Neutrophil (primary cell): ENCODE results near the gene ZNF292.
A peak's percentile ranks its signal among the peaks of the same experiment; 100 is the strongest.

Source experiments
- H3K27ac ChIP-seq: fragments of 200-600 bp; sonication (generic); 2 replicates; pipeline ENCODE4 v1.5.1; 2016; ENCODE audit warnings: mild to moderate bottlenecking, moderate library complexity
- H3K27me3 ChIP-seq: fragments of 200-600 bp; sonication (generic); 2 replicates; pipeline ENCODE4 v1.6.0; 2016; ENCODE audit warnings: mild to moderate bottlenecking
- H3K36me3 ChIP-seq: fragments of 200-600 bp; sonication (generic); 2 replicates; pipeline ENCODE4 v1.5.1; 2017
- H3K4me1 ChIP-seq, 2 experiments: fragments of 200-600 bp in 1 of 2; sonication (generic) in 1 of 2; 1 replicate in 1 of 2; 2 replicates in 1 of 2; pipeline versions ENCODE4 v1.5.1 to v1.6.1; 2013 to 2016; ENCODE audit warnings: low read depth in 1 of 2, low read length in 1 of 2, mild to moderate bottlenecking in 1 of 2, moderate library complexity in 1 of 2; ENCODE audit not compliant: control insufficient read depth in 1 of 2, insufficient read depth in 1 of 2
- H3K4me3 ChIP-seq, 2 experiments: fragments of 200-600 bp in 1 of 2; sonication (generic) in 1 of 2; 1 replicate in 1 of 2; 2 replicates in 1 of 2; pipeline ENCODE4 v1.5.1; 2013 to 2016; ENCODE audit warnings: low read depth in 1 of 2, low read length in 1 of 2, mild to moderate bottlenecking in 1 of 2, moderate library complexity in 1 of 2
- H3K9me3 ChIP-seq: fragments of 200-600 bp; sonication (generic); 2 replicates; pipeline ENCODE4 v1.5.1; 2016
- TF ChIP-seq, protein P1 (sequence below): fragments of 200-600 bp; sonication (generic); IDR thresholded peaks from 2 replicates; pipeline ENCODE4 v1.5.1; 2016; ENCODE audit warnings: antibody characterized with exemption

The ZNF292 gene

DNA sequence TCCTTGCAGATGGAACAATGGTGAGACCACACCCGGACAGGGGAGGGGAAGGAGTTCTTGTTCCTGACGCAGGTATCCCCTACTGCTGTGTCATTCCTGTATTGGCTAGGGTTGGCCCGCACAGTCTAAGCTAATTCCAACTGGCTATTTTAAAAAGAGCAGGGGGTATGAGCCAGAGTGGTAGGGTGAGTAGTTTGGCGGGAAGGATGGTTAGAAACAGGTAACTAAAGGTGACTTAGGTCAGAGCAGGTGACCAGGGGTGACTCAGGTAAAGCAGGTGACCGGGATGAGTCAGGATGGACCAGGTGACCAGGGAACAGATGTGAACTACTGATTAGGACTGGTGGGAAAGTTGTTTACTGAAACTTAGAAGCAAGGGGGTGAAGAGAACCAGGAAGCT is 58.0 kb downstream of the ZNF292 start:
- Histone ChIP-seq H3K27ac (peak overlapping the region; percentile 75), H3K4me1 (peaks cover 36 to 42% of the 10 kb centered on the region in 2 experiments), H3K9me3 (no peaks in the 10 kb centered on the region), H3K36me3 (peaks cover 20% of the 10 kb centered on the region), H3K4me3 (peak overlapping the region; percentile 24 to 31), H3K27me3 (no peaks in the 10 kb centered on the region)
- TF ChIP-seq, protein P1, sequence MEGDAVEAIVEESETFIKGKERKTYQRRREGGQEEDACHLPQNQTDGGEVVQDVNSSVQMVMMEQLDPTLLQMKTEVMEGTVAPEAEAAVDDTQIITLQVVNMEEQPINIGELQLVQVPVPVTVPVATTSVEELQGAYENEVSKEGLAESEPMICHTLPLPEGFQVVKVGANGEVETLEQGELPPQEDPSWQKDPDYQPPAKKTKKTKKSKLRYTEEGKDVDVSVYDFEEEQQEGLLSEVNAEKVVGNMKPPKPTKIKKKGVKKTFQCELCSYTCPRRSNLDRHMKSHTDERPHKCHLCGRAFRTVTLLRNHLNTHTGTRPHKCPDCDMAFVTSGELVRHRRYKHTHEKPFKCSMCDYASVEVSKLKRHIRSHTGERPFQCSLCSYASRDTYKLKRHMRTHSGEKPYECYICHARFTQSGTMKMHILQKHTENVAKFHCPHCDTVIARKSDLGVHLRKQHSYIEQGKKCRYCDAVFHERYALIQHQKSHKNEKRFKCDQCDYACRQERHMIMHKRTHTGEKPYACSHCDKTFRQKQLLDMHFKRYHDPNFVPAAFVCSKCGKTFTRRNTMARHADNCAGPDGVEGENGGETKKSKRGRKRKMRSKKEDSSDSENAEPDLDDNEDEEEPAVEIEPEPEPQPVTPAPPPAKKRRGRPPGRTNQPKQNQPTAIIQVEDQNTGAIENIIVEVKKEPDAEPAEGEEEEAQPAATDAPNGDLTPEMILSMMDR, result no peak

DNA sequence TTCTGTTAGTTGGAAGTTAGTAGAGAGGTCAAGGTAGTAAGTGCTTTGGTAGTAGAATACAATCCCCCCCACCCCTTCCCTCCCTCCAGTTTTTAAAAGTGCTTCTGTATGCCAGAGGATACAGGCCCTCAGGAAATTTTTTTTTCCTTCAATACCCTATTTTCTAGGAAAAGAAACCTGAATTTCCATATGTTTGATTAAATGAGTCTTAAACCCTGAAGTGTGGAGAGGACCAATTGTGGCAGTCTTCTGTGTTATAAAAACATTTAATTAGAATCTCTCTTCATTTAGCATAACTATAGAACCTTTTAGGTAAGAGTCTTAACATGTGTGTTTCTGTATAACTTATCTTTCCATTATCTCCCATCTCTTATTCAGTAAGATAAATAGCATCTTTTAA is 59.5 kb downstream of the ZNF292 start:
- no peak overlapping the region for H3K27ac ChIP-seq
- H3K4me1 ChIP-seq, result peaks cover 36 to 42% of the 10 kb centered on the region in 2 experiments
- H3K4me3 ChIP-seq, result no peak overlapping the region
- H3K27me3 ChIP-seq, result no peaks in the 10 kb centered on the region
- peaks cover 28% of the 10 kb centered on the region for H3K36me3 ChIP-seq
- TF ChIP-seq, protein P1, result no peak
- H3K9me3 ChIP-seq, result no peaks in the 10 kb centered on the region

DNA sequence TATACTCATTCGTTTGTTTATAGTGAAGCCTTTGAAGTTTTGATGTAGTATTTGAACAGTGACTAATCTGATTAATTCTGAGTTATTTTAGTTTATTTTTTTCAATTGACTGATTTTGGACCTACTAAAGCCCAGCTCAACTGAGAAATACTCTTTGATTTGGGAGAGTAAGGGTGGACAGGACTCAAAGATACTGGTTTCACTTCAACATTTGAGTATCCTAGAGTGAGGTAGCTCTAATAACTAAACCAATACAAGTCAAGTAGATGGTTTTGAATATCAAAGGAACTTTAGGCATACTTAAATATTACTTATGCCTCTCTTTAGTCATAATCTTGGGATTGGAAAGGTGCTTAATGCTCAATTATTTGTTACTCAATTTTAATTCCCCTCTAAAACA is 65.6 kb downstream of the ZNF292 start:
- Histone ChIP-seq H3K9me3 (no peaks in the 10 kb centered on the region), H3K27ac (no peak overlapping the region), H3K4me1 (peaks cover 12 to 16% of the 10 kb centered on the region in 2 experiments), H3K36me3 (peaks cover 57% of the 10 kb centered on the region), H3K27me3 (no peaks in the 10 kb centered on the region), H3K4me3 (no peak overlapping the region)
- TF ChIP-seq, protein P1, result no peak

DNA sequence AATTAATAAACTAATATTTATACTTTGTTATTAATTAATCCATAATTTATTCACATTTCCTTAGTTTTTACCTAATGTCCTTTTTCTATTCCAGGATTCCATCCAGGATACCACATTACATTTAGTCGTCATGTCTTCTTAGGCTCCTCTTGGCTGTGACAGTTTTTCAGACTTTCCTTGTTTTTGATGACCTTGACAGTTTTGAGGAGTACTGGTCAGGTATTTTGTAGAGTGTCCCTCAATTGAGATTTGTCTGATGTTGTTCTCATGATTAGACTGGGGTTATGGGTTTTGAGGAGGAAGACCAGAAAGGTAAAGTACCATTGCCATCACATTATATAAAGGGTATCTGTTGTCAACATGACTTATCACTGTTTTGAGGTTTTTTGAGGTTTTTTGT is 67.3 kb downstream of the ZNF292 start:
- peaks cover 47% of the 10 kb centered on the region for H3K36me3 ChIP-seq
- H3K27ac ChIP-seq, result no peak overlapping the region
- peaks cover 15 to 19% of the 10 kb centered on the region in 2 experiments for H3K4me1 ChIP-seq
- TF ChIP-seq, protein P1, result no peak
- H3K27me3 ChIP-seq, result no peaks in the 10 kb centered on the region
- H3K9me3 ChIP-seq, result no peaks in the 10 kb centered on the region
- no peak overlapping the region for H3K4me3 ChIP-seq

DNA sequence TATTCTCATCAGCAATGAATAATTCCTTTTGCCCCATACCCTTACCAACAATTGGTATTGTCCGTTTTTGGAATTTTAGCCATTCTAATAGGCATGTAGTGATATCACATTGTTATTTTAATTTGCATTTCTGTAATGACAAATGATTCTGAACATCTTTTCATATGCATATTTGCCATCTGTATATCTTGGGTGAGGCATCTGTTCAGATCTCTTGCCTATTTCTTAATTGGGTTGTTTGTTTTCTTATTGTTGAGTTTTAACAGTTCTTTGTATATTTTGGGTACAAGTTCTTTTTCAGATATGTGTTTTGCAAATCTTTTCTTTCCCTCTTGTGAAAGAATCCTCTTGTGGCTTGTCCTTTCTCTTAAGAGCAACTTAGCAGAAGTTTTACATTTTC is 69.6 kb downstream of the ZNF292 start:
- Histone ChIP-seq H3K4me1 (peaks cover 15 to 19% of the 10 kb centered on the region in 2 experiments), H3K9me3 (no peaks in the 10 kb centered on the region), H3K27ac (peak overlapping the region; percentile 28), H3K36me3 (peaks cover 36% of the 10 kb centered on the region), H3K27me3 (no peaks in the 10 kb centered on the region), H3K4me3 (no peak overlapping the region)
- TF ChIP-seq, protein P1, result no peak

DNA sequence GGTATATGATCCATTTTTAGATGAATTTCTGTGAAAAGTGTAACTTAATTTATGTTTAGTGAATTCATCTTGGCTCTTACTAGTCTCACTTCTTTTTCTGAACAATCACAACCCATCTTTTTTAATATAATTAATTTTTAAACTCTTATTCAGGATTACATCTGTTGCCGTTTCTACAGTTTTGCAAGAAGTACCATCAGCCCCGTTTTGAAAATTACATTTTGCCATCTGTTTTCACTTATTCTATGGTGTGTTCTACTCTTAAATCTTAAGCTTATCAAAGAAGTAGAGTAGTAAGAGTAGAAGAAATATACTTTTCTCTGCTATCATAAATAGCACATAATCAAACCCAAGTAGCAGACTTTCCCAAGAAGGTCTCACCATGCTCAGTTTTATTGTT is 70.1 kb downstream of the ZNF292 start:
- H3K27me3 ChIP-seq, result no peaks in the 10 kb centered on the region
- H3K4me1 ChIP-seq, result peaks cover 15 to 19% of the 10 kb centered on the region in 2 experiments
- H3K4me3 ChIP-seq, result no peak overlapping the region
- TF ChIP-seq, protein P1, result no peak
- H3K9me3 ChIP-seq, result no peaks in the 10 kb centered on the region
- H3K36me3 ChIP-seq, result peaks cover 31% of the 10 kb centered on the region
- peak overlapping the region; percentile 3 for H3K27ac ChIP-seq
